MCF 10A (cell line): ENCODE data around the gene VAMP5. TPM values are rescaled to one million over a fixed set of nuclear protein-coding genes. Genes with fewer than 3 reads are reported as not detected.
"Not testable (repeated sequence)": the region's sequence is repeated elsewhere in the genome, so short reads cannot be mapped to it uniquely, and the experiment has no call there.

Experiments
- BruUV-seq: library from RNA; stranded (reverse); fragments of 400-500 nt; replicated peaks from 2 replicates; lab custom pipeline; 2021; lab: Mats Ljungman, UMichigan
- CTCF ChIA-PET: fragments of 300-600 bp; sonication (Branson Sonifier 250); formaldehyde crosslinking; extraction: SDS; loops from one replicate; lab custom pipeline; 2021; ENCODE audit warnings: antibody characterized with exemption, inconsistent platforms; lab: Yijun Ruan, JAX
- POLR2A ChIA-PET: fragments of 300-600, 350-650 bp; sonication (Branson Sonifier 250); formaldehyde crosslinking; extraction: SDS; loops from one replicate; lab custom pipeline; 2020; ENCODE audit warnings: antibody characterized with exemption, inconsistent platforms; lab: Yijun Ruan, JAX
- DNase-seq: peaks from one replicate; pipeline ENCODE4 v3.0.0-alpha.2; 2018; ENCODE audit not compliant: unreplicated experiment
- H3K27ac Mint-ChIP-seq: one replicate; pipeline ENCODE4 v1.8.0; 2022; ENCODE audit warnings: mild to moderate bottlenecking, low read depth, mixed read lengths; ENCODE audit not compliant: unreplicated experiment
- H3K27me3 Mint-ChIP-seq: one replicate; pipeline ENCODE4 v1.8.0; 2022; ENCODE audit warnings: mixed read lengths; ENCODE audit not compliant: insufficient read depth, unreplicated experiment
- H3K36me3 Mint-ChIP-seq: one replicate; pipeline ENCODE4 v1.8.0; 2022; ENCODE audit warnings: mild to moderate bottlenecking, moderate library complexity, mixed read lengths; ENCODE audit not compliant: insufficient read depth, unreplicated experiment
- H3K4me1 Mint-ChIP-seq: one replicate; pipeline ENCODE4 v1.8.0; 2022; ENCODE audit warnings: mixed read lengths; ENCODE audit not compliant: insufficient read depth, unreplicated experiment
- H3K4me3 Mint-ChIP-seq: one replicate; pipeline ENCODE4 v1.8.0; 2022; ENCODE audit warnings: mild to moderate bottlenecking, moderate library complexity, mixed read lengths; ENCODE audit not compliant: unreplicated experiment
- H3K9me3 Mint-ChIP-seq: one replicate; pipeline ENCODE4 v1.8.0; 2022; ENCODE audit warnings: mixed read lengths; ENCODE audit not compliant: unreplicated experiment
- intact Hi-C: fragments of 100-400 bp; cut with micrococcal nuclease; formaldehyde crosslinking; loops from 2 replicates; pipeline ENCODE4 v1.14.1; 2022
- total RNA-seq: library from RNA; stranded (reverse); gene quantifications from 2 replicates; pipeline ENCODE4 v1.2.3, GENCODE V29; 2022
- TF ChIP-seq, protein P1 (sequence below): fragments of 200-600 bp; IDR thresholded peaks from one replicate; pipeline ENCODE4 v1.8.0; 2022; ENCODE audit warnings: antibody characterized with exemption, mild to moderate bottlenecking; ENCODE audit not compliant: unreplicated experiment

VAMP5 gene
- total RNA-seq, 1 experiment from 2014 or later: 1.6 TPM

GRCh38 chr2:85557130-85557529 is 27.1 kb upstream of the VAMP5 start:
- Mint-ChIP-seq H3K27me3 (no peaks in the 10 kb centered on the region), H3K4me3 (no peak overlapping the region), H3K27ac (no peak overlapping the region), H3K36me3 (peaks cover 23% of the 10 kb centered on the region), H3K9me3 (no peaks in the 10 kb centered on the region), H3K4me1 (peaks cover 6% of the 10 kb centered on the region)
- ChIA-PET CTCF (interaction anchor here (0.6 to 12.7 kb wide), 7 partner anchors 11 to 258 kb away, joined by 3 to 293 read pairs (median 5); partner anchors contain the start of gene SH2D6), POLR2A (interaction anchor here (1.2 to 3.3 kb wide), 6 partner anchors 11 to 144 kb away, joined by 3 to 21 read pairs (median 7); partner anchors contain the start of genes MAT2A and VAMP8)
- no TSS peak for BruUV-seq
- TF ChIP-seq, protein P1, sequence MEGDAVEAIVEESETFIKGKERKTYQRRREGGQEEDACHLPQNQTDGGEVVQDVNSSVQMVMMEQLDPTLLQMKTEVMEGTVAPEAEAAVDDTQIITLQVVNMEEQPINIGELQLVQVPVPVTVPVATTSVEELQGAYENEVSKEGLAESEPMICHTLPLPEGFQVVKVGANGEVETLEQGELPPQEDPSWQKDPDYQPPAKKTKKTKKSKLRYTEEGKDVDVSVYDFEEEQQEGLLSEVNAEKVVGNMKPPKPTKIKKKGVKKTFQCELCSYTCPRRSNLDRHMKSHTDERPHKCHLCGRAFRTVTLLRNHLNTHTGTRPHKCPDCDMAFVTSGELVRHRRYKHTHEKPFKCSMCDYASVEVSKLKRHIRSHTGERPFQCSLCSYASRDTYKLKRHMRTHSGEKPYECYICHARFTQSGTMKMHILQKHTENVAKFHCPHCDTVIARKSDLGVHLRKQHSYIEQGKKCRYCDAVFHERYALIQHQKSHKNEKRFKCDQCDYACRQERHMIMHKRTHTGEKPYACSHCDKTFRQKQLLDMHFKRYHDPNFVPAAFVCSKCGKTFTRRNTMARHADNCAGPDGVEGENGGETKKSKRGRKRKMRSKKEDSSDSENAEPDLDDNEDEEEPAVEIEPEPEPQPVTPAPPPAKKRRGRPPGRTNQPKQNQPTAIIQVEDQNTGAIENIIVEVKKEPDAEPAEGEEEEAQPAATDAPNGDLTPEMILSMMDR: no peak
- DNase-seq: no peak
- intact Hi-C loops: no loop called here

DNA sequence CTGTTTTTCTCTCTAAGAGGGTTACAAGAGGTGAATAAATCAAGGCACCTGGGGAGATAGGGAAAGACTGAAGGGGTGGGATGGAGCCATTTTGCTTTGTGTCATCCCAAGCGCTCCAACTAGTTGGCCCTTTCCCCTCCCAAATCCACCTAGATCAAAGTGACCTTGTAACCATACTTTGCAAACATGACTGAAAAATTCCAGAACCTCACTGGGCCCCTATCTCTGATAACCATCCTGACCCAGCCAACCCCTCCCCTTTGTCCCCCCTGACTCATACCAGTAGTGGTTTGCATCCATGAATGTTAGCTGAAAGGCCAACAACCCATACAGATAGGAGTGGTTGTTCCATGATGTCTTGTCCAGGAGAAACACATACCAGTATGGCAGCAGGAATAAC is 26.1 kb upstream of the VAMP5 start:
- Mint-ChIP-seq H3K9me3 (no peaks in the 10 kb centered on the region), H3K27ac (peak overlapping the region; percentile 39), H3K36me3 (peaks cover 15% of the 10 kb centered on the region), H3K27me3 (no peaks in the 10 kb centered on the region), H3K4me3 (no peak overlapping the region), H3K4me1 (peaks cover 6% of the 10 kb centered on the region)
- no peak for DNase-seq
- TF ChIP-seq, protein P1: no peak
- CTCF ChIA-PET: interaction anchor here (0.5 to 4.9 kb wide), 2 partner anchors 21 to 138 kb away, joined by 3 to 30 read pairs; no protein-coding TSS in a partner anchor
- intact Hi-C loops: no loop called here
- BruUV-seq: no TSS peak
- POLR2A ChIA-PET: interaction anchor here (1.1 to 4.6 kb wide), 2 partner anchors 19 to 139 kb away, joined by 3 to 36 read pairs; partner anchors contain the start of gene VAMP8

GRCh38 chr2:85560403-85560726 is 23.9 kb upstream of the VAMP5 start:
- DNase-seq, H3K9me3 Mint-ChIP-seq, BruUV-seq, H3K4me1 Mint-ChIP-seq, H3K36me3 Mint-ChIP-seq, H3K27me3 Mint-ChIP-seq: not testable (repeated sequence)
- intact Hi-C loops: loop anchor here (5.0 kb wide), 1 partner anchor 42 kb away; the partner anchor contains the start of gene TMEM150A
- peak overlapping the region; percentile 97 for H3K4me3 Mint-ChIP-seq
- POLR2A ChIA-PET: interaction anchor here (0.6 to 4.6 kb wide), 17 partner anchors 10 to 233 kb away, joined by 3 to 36 read pairs (median 7); partner anchors contain the start of genes ELMOD3, MAT2A, RETSAT and RNF181
- CTCF ChIA-PET: interaction anchor here (0.6 to 4.9 kb wide), 8 partner anchors 10 to 206 kb away, joined by 3 to 30 read pairs (median 4); partner anchors contain the start of genes ELMOD3, RETSAT and USP39
- H3K27ac Mint-ChIP-seq: peak overlapping the region; percentile 93

DNA sequence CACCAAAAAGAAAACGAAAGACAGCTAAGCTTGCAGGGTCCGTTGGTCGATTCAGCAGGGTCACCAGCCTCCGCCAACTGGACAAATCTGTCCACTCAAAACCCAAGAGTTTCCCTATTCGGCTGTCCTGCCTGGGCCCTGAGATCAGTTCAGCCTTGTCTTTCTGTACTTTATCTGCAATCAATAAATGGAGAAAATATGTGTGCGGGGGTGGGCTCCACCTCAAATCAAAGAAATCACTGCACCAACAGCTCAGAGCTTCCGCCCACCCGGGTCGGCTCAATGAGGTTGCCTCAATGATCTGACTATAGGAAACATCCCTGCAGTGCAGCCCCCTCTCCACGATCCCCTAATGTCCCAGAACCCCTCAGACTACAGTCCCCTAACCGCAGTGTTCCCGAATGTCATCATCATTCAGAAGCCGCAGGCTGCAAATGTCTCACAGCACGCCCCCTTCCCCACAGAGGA is 23.4 kb upstream of the VAMP5 start:
- Mint-ChIP-seq H3K9me3 (no peaks in the 10 kb centered on the region), H3K36me3 (peaks cover 4% of the 10 kb centered on the region), H3K27me3 (no peaks in the 10 kb centered on the region), H3K4me3 (peak overlapping the region; percentile 97), H3K4me1 (peaks cover 6% of the 10 kb centered on the region), H3K27ac (peak overlapping the region; percentile 93)
- no peak for DNase-seq
- intact Hi-C loops: loop anchor here (5.0 kb wide), 1 partner anchor 41 kb away; the partner anchor contains the start of gene TMEM150A
- POLR2A ChIA-PET: interaction anchor here (0.5 to 4.6 kb wide), 24 partner anchors 8 to 462 kb away, joined by 3 to 36 read pairs (median 6); partner anchors contain the start of genes ELMOD3, MAT2A, RETSAT and RNF181
- CTCF ChIA-PET: interaction anchor here (0.8 to 4.9 kb wide), 6 partner anchors 10 to 140 kb away, joined by 3 to 30 read pairs (median 4); partner anchors contain the start of gene USP39
- BruUV-seq: TSS peak; percentile 46
- TF ChIP-seq, protein P1: no peak
